ENCODE results near the gene B3GNT4. TPM values are rescaled to one million over a fixed set of nuclear protein-coding genes. Genes with fewer than 3 reads are reported as not detected.
"Not testable (repeated sequence)": the region's sequence is repeated elsewhere in the genome, so short reads cannot be mapped to it uniquely, and the experiment has no call there.

Gene B3GNT4
- polyA plus RNA-seq, 1 donor from 2014 or later: 1.8 TPM

GRCh38 chr12:122250047-122250446 is 46.5 kb downstream of the B3GNT4 start:
- H3K36me3 ChIP-seq (ENCODE audit: insufficient read depth, low read length): no peaks in the 10 kb centered on the region
- no peaks in the 10 kb centered on the region for H3K9me2 ChIP-seq (ENCODE audit: insufficient read depth, low read length)
- H3K27ac ChIP-seq (ENCODE audit: low read length): no peak overlapping the region
- no peak for TF ChIP-seq EZH2 (IDR thresholded peaks at IDR 0.05; ENCODE audit: borderline replicate concordance, insufficient read depth, low read length, poor library complexity, severe bottlenecking)
- no peaks in the 10 kb centered on the region for H4K20me1 ChIP-seq (ENCODE audit: insufficient read depth)
- H3K9ac ChIP-seq (ENCODE audit: low read length): no peak overlapping the region
- no peak overlapping the region for H3K4me2 ChIP-seq (ENCODE audit: low read length)
- no peaks in the 10 kb centered on the region for H3K79me2 ChIP-seq (replicated peaks; ENCODE audit: insufficient read depth, low read length)
- H3K4me3 ChIP-seq (ENCODE audit: low read length): no peak overlapping the region
- H3K9me3 ChIP-seq (ENCODE audit: low read length): no peaks in the 10 kb centered on the region
- no peaks in the 10 kb centered on the region for H3F3A ChIP-seq (ENCODE audit: insufficient read depth, low read length, poor library complexity, severe bottlenecking)
- H3K27me3 ChIP-seq (ENCODE audit: insufficient read depth, low read depth, low read length): no peaks in the 10 kb centered on the region
- no peak overlapping the region for H2AFZ ChIP-seq (ENCODE audit: low read depth, low read length)

GRCh38 chr12:122250536-122250935 is 47.0 kb downstream of the B3GNT4 start:
- H3K36me3 ChIP-seq (ENCODE audit: insufficient read depth, low read length): no peaks in the 10 kb centered on the region

GRCh38 chr12:122258462-122258861 is 55.0 kb downstream of the B3GNT4 start:
- H3K27ac ChIP-seq (ENCODE audit: low read length); H3F3A ChIP-seq (ENCODE audit: insufficient read depth, low read length, poor library complexity, severe bottlenecking); H3K27me3 ChIP-seq (ENCODE audit: insufficient read depth, low read depth, low read length); H2AFZ ChIP-seq (ENCODE audit: low read depth, low read length); H3K4me2 ChIP-seq (ENCODE audit: low read length); H3K9ac ChIP-seq (ENCODE audit: low read length); H3K36me3 ChIP-seq (ENCODE audit: insufficient read depth, low read length); H3K9me3 ChIP-seq (ENCODE audit: low read length); H3K79me2 ChIP-seq (replicated peaks; ENCODE audit: insufficient read depth, low read length); H4K20me1 ChIP-seq (ENCODE audit: insufficient read depth); H3K4me3 ChIP-seq (ENCODE audit: low read length); H3K9me2 ChIP-seq (ENCODE audit: insufficient read depth, low read length): not testable (repeated sequence)

More at GRCh38 chr12:122250536-122250935, 47.0 kb downstream of the B3GNT4 start:
- Histone ChIP-seq H2AFZ (ENCODE audit: low read depth, low read length) (no peak overlapping the region), H3K4me2 (ENCODE audit: low read length) (no peak overlapping the region), H4K20me1 (ENCODE audit: insufficient read depth) (no peaks in the 10 kb centered on the region), H3K9me3 (ENCODE audit: low read length) (no peaks in the 10 kb centered on the region), H3K27me3 (ENCODE audit: insufficient read depth, low read depth, low read length) (no peaks in the 10 kb centered on the region), H3K9ac (ENCODE audit: low read length) (no peak overlapping the region), H3F3A (ENCODE audit: insufficient read depth, low read length, poor library complexity, severe bottlenecking) (no peaks in the 10 kb centered on the region), H3K79me2 (replicated peaks; ENCODE audit: insufficient read depth, low read length) (no peaks in the 10 kb centered on the region), H3K4me3 (ENCODE audit: low read length) (no peak overlapping the region), H3K27ac (ENCODE audit: low read length) (no peak overlapping the region), H3K9me2 (ENCODE audit: insufficient read depth, low read length) (no peaks in the 10 kb centered on the region)
- no peak for TF ChIP-seq RAD21 (conservative IDR thresholded peaks at IDR 0.05)

Small RNA genes lying within 50 kb of the gene (small RNA-seq; reads per million reads assigned to genes)
- gene DIABLO: 0.43 to 3.5 (median 1.5) reads per million in 3 experiments

Other genes with a start within 250 kb of the B3GNT4 start
- 51.3 and 65.6 TPM in 2 replicates for gene BCL7A, start 181.8 kb upstream of the B3GNT4 start, polyA plus RNA-seq
- gene MLXIP, start 125.0 kb upstream of the B3GNT4 start, polyA plus RNA-seq: 9.2 and 10.1 TPM in 2 replicates
- gene IL31, start 29.5 kb upstream of the B3GNT4 start, polyA plus RNA-seq: not detected in 2 replicates
- gene LRRC43, start 20.6 kb upstream of the B3GNT4 start, polyA plus RNA-seq: 2.2 and 4.8 TPM in 2 replicates
- 157 and 171 TPM in 2 replicates for gene DIABLO, start 22.3 kb downstream of the B3GNT4 start, polyA plus RNA-seq
- 39.0 and 40.9 TPM in 2 replicates for gene VPS33A, start 62.8 kb downstream of the B3GNT4 start, polyA plus RNA-seq
- 67.4 and 72.8 TPM in 2 replicates for gene CLIP1, start 219.0 kb downstream of the B3GNT4 start, polyA plus RNA-seq

Measured in neural cell (in vitro differentiated cells).